HepG2 (cell line): Measurements from ENCODE around the gene KAZALD1. TPM values are rescaled to one million over a fixed set of nuclear protein-coding genes. Genes with fewer than 3 reads are reported as not detected.

ENCODE experiments used
- CREB3 ChIP-seq: sonication (generic); formaldehyde crosslinking; IDR thresholded peaks from 2 replicates; pipeline ENCODE4 v1.5.0; 2020; ENCODE audit warnings: missing genetic modification reagents
- ELF4 ChIP-seq: sonication (generic); formaldehyde crosslinking; IDR thresholded peaks from 2 replicates; pipeline ENCODE4 v1.5.0; 2020; ENCODE audit warnings: missing genetic modification reagents, mild to moderate bottlenecking, moderate library complexity, borderline replicate concordance
- HOXA9 ChIP-seq: sonication (generic); formaldehyde crosslinking; IDR thresholded peaks from 2 replicates; pipeline ENCODE4 v1.8.1; 2022; ENCODE audit warnings: missing genetic modification reagents, mild to moderate bottlenecking, moderate library complexity, borderline replicate concordance
- KAT8 ChIP-seq: IDR thresholded peaks from 2 replicates; pipeline ENCODE4 v1.6.1; 2016; ENCODE audit warnings: missing genetic modification reagents, missing compliant biosample characterization
- MATR3 ChIP-seq: sonication (generic); formaldehyde crosslinking; IDR thresholded peaks from 2 replicates; pipeline ENCODE4 v1.4.0; 2020; ENCODE audit warnings: missing genetic modification reagents
- NAIF1 ChIP-seq: sonication (generic); formaldehyde crosslinking; IDR thresholded peaks from 2 replicates; pipeline ENCODE4 v1.5.0; 2020; ENCODE audit warnings: mild to moderate bottlenecking, missing genetic modification reagents, borderline replicate concordance
- TEAD3 ChIP-seq: optimal IDR thresholded peaks from 2 replicates; pipeline ENCODE3; 2016; ENCODE audit warnings: borderline replicate concordance
- ZC3H13 ChIP-seq: sonication (generic); formaldehyde crosslinking; IDR thresholded peaks from 2 replicates; pipeline ENCODE4 v1.8.1; 2023; ENCODE audit warnings: mild to moderate bottlenecking, missing genetic modification reagents, moderate library complexity
- ZNF275 ChIP-seq: sonication (generic); formaldehyde crosslinking; IDR thresholded peaks from 2 replicates; pipeline ENCODE4 v1.8.0; 2022; ENCODE audit warnings: missing genetic modification reagents, mild to moderate bottlenecking, inconsistent platforms, borderline replicate concordance
- ZNF281 ChIP-seq: sonication (generic); formaldehyde crosslinking; IDR thresholded peaks from 2 replicates; pipeline ENCODE4 v1.4.0; 2020; ENCODE audit warnings: missing genetic modification reagents, borderline replicate concordance
- ZNF296 ChIP-seq: sonication (generic); formaldehyde crosslinking; conservative IDR thresholded peaks from 2 replicates; pipeline ENCODE4 v1.5.0; 2020; ENCODE audit warnings: mild to moderate bottlenecking, missing genetic modification reagents
- ZNF33A ChIP-seq: sonication (generic); formaldehyde crosslinking; IDR thresholded peaks from 2 replicates; pipeline ENCODE4 v1.5.1; 2020; ENCODE audit warnings: missing genetic modification reagents, mild to moderate bottlenecking, moderate library complexity, borderline replicate concordance
- ZUFSP ChIP-seq: sonication (generic); formaldehyde crosslinking; IDR thresholded peaks from 2 replicates; pipeline ENCODE4 v1.9.0; 2021; ENCODE audit warnings: missing genetic modification reagents, mild to moderate bottlenecking, borderline replicate concordance
- ZZZ3 ChIP-seq: sonication (generic); formaldehyde crosslinking; IDR thresholded peaks from 2 replicates; pipeline ENCODE4 v1.4.0; 2020; ENCODE audit warnings: missing genetic modification reagents, mild to moderate bottlenecking, borderline replicate concordance
- polyA plus RNA-seq, 8 experiments: library from polyadenylated mRNA; depleted of rRNA in 3 of 8; stranded (reverse) in 7 of 8; unstranded in 1 of 8; fragments of >200 nt; fragmentation: Illumina TruSeq in 4 of 8; extraction: Trizol in 4 of 8; gene quantifications; 2 replicates each; pipeline versions ENCODE4 v1.2.1 to v1.2.3, GENCODE V29; 2011 to 2016; ENCODE audit warnings: low read depth in 4 of 8, missing spikeins in 1 of 8, mixed read lengths in 1 of 8; ENCODE audit not compliant: insufficient read depth in 1 of 8
- total RNA-seq, 5 experiments: library from RNA; depleted of rRNA; stranded (reverse); fragments of >200 nt; fragmentation: Illumina TruSeq; extraction: Trizol; gene quantifications; 2 replicates each; pipeline ENCODE4 v1.2.3, GENCODE V29; 2016; ENCODE audit warnings: low read depth in 1 of 5

KAZALD1 gene
- total and polyA plus RNA-seq, 2 of the 13 experiments (the other 11 are each of a cell fraction or from before 2014, with no cell fraction given), result 16.7 to 27.7 TPM

- TF ChIP-seq ZUFSP (CRISPR knock-in tag) (no peak), ELF4 (CRISPR knock-in tag) (no peak), KAT8 (no peak), TEAD3 (peak; percentile 58), ZNF33A (CRISPR knock-in tag) (no peak), ZNF275 (CRISPR knock-in tag) (no peak), ZNF281 (CRISPR knock-in tag) (peak; percentile 51; the same call in 1 of the 2 replicates), CREB3 (CRISPR knock-in tag) (no peak), NAIF1 (CRISPR knock-in tag) (no peak), HOXA9 (no peak), ZZZ3 (CRISPR knock-in tag) (no peak), MATR3 (no peak), ZNF296 (CRISPR knock-in tag) (no peak), ZC3H13 (CRISPR knock-in tag) (no peak)
- TF ChIP-seq, all 625 proteins: peak for 8
These were observed 32.1 kb upstream of the KAZALD1 start (continued) for GRCh38 chr10:101029520-101030295.
